GM23338 (cell line): ENCODE results near the gene NFKBIB. TPM values are rescaled to one million over a fixed set of nuclear protein-coding genes. Genes with fewer than 3 reads are reported as not detected.
A peak's percentile ranks its signal among the peaks of the same experiment; 100 is the strongest.

Experiments
- ATAC-seq: fragments of 200-7000 bp; cut with Tn5 transposase; 3 replicates; pipeline ENCODE4 v1.9.1; 2020
- DNase-seq: peaks from one replicate; pipeline ENCODE4 v3.0.0-alpha.2; 2015; ENCODE audit warnings: low spot score
- H2AFZ ChIP-seq: fragments of 200-600 bp; sonication (generic); 2 replicates; pipeline ENCODE4 v1.8.0; 2016; ENCODE audit warnings: antibody characterized with exemption, mild to moderate bottlenecking, moderate library complexity
- H3F3A ChIP-seq: fragments of 200-600 bp; sonication (generic); replicated peaks from 2 replicates; pipeline ENCODE4 v1.8.0; 2017; ENCODE audit warnings: antibody characterized with exemption, mixed run types, low read depth
- H3K27ac ChIP-seq: fragments of 200-600 bp; sonication (generic); 2 replicates; pipeline ENCODE4 v1.6.1; 2016; ENCODE audit warnings: low read depth
- H3K27me3 ChIP-seq: fragments of 200-600 bp; sonication (generic); 2 replicates; pipeline ENCODE4 v1.8.0; 2016; ENCODE audit warnings: mild to moderate bottlenecking, mixed run types, moderate library complexity; ENCODE audit not compliant: insufficient read depth
- H3K36me3 ChIP-seq: fragments of 200-600 bp; sonication (generic); 2 replicates; pipeline ENCODE4 v1.8.0; 2016; ENCODE audit warnings: mild to moderate bottlenecking; ENCODE audit not compliant: insufficient read depth
- H3K4me1 ChIP-seq: fragments of 200-600 bp; sonication (generic); 2 replicates; pipeline ENCODE4 v1.8.0; 2016; ENCODE audit warnings: mild to moderate bottlenecking, moderate library complexity; ENCODE audit not compliant: insufficient read depth
- H3K4me2 ChIP-seq: fragments of 200-600 bp; sonication (generic); 2 replicates; pipeline ENCODE4 v1.7.1; 2017; ENCODE audit warnings: mixed run types
- H3K4me3 ChIP-seq: fragments of 200-600 bp; sonication (generic); 2 replicates; pipeline ENCODE4 v1.6.1; 2016; ENCODE audit warnings: mixed run types
- H3K79me2 ChIP-seq: fragments of 200-600 bp; sonication (generic); replicated peaks from 2 replicates; pipeline ENCODE4 v1.8.0; 2017; ENCODE audit warnings: mild to moderate bottlenecking; ENCODE audit not compliant: insufficient read depth
- H3K9me2 ChIP-seq: fragments of 200-600 bp; sonication (generic); 2 replicates; pipeline ENCODE4 v1.8.0; 2017; ENCODE audit not compliant: insufficient read depth
- H4K20me1 ChIP-seq: fragments of 200-600 bp; sonication (generic); replicated peaks from 2 replicates; pipeline ENCODE4 v1.8.0; 2017; ENCODE audit warnings: mild to moderate bottlenecking; ENCODE audit not compliant: insufficient read depth
- H3K27ac Mint-ChIP-seq: 2 replicates; pipeline ENCODE4 v1.8.0; 2020; ENCODE audit warnings: inconsistent platforms, mild to moderate bottlenecking, moderate library complexity, mixed read lengths
- H3K27me3 Mint-ChIP-seq: 3 replicates; pipeline ENCODE4 v1.8.0; 2022; ENCODE audit warnings: low read depth, mild to moderate bottlenecking, moderate library complexity, mixed read lengths, inconsistent platforms; ENCODE audit not compliant: insufficient read depth, poor library complexity
- H3K36me3 Mint-ChIP-seq: 3 replicates; pipeline ENCODE4 v1.8.0; 2021; ENCODE audit warnings: low read depth, mild to moderate bottlenecking, inconsistent platforms, moderate library complexity, mixed read lengths
- H3K4me1 Mint-ChIP-seq: 3 replicates; pipeline ENCODE4 v1.8.0; 2020; ENCODE audit warnings: mild to moderate bottlenecking, inconsistent platforms, mixed read lengths
- H3K4me3 Mint-ChIP-seq: 3 replicates; pipeline ENCODE4 v1.8.0; 2021; ENCODE audit warnings: moderate library complexity, mild to moderate bottlenecking, inconsistent platforms, mixed read lengths
- H3K9me3 Mint-ChIP-seq: 3 replicates; pipeline ENCODE4 v1.8.0; 2020; ENCODE audit warnings: moderate library complexity, mild to moderate bottlenecking, inconsistent platforms, mixed read lengths
- CREB1 ChIP-seq: fragments of 250-450 bp; sonication (Bioruptor Pico); IDR thresholded peaks from 2 replicates; pipeline ENCODE4 v1.5.0; 2020; ENCODE audit warnings: low read depth, mild to moderate bottlenecking, moderate library complexity
- CTCF ChIP-seq, 2 experiments: fragments of 200-600 bp in 1 of 2; sonication (generic) in 1 of 2; conservative IDR thresholded peaks; 2 replicates each; pipeline versions ENCODE4 v1.5.1 to v1.6.1; 2016 to 2017; ENCODE audit warnings: antibody characterized with exemption in 2 of 2, low read depth in 2 of 2, mild to moderate bottlenecking in 2 of 2, moderate library complexity in 1 of 2
- ETS1 ChIP-seq: IDR thresholded peaks from 2 replicates; pipeline ENCODE4 v1.6.1; 2016; ENCODE audit warnings: antibody characterized with exemption
- EZH2 ChIP-seq: fragments of 200-600 bp; sonication (generic); IDR thresholded peaks from one replicate; pipeline ENCODE4 v1.8.0; 2017; ENCODE audit warnings: antibody characterized with exemption, mild to moderate bottlenecking, low read depth; ENCODE audit not compliant: unreplicated experiment
- EZH2phosphoT487 ChIP-seq: fragments of 200-600 bp; sonication (generic); IDR thresholded peaks from one replicate; pipeline ENCODE4 v1.8.1; 2018; ENCODE audit warnings: antibody characterized with exemption; ENCODE audit not compliant: unreplicated experiment
- JUNB ChIP-seq: IDR thresholded peaks from one replicate; pipeline ENCODE4 v1.6.1; 2016; ENCODE audit warnings: antibody characterized with exemption; ENCODE audit not compliant: unreplicated experiment
- NANOG ChIP-seq: IDR thresholded peaks from 2 replicates; pipeline ENCODE4 v1.6.1; 2016; ENCODE audit warnings: antibody characterized with exemption, borderline replicate concordance
- POLR2AphosphoS5 ChIP-seq: IDR thresholded peaks from 2 replicates; pipeline ENCODE4 v1.6.1; 2016; ENCODE audit warnings: antibody characterized with exemption, low read depth
- REST ChIP-seq: IDR thresholded peaks from one replicate; pipeline ENCODE4 v1.6.1; 2018; ENCODE audit warnings: antibody characterized with exemption; ENCODE audit not compliant: unreplicated experiment
- STAT1 ChIP-seq: IDR thresholded peaks from one replicate; pipeline ENCODE4 v1.6.1; 2016; ENCODE audit warnings: antibody characterized with exemption; ENCODE audit not compliant: unreplicated experiment
- ZNF114 ChIP-seq: fragments of 250-450 bp; sonication (Bioruptor Pico); IDR thresholded peaks from 2 replicates; pipeline ENCODE4 v1.5.0; 2020; ENCODE audit warnings: mild to moderate bottlenecking, moderate library complexity
- ZNF331 ChIP-seq: fragments of 250-450 bp; sonication (Bioruptor Pico); IDR thresholded peaks from 2 replicates; pipeline ENCODE4 v1.5.0; 2020; ENCODE audit warnings: low read depth, mild to moderate bottlenecking, moderate library complexity
- polyA plus RNA-seq: library from polyadenylated mRNA; unstranded; fragments of >200 nt; fragmentation: Nextera tagmentation; extraction: Ambion mirVana; gene quantifications from 2 replicates; pipeline ENCODE4 v1.2.1, GENCODE V29; 2016
- total RNA-seq: library from RNA; depleted of rRNA; stranded (reverse); fragments of >200 nt; shearing (Covaris generic); gene quantifications from 2 replicates; pipeline ENCODE4 v1.2.3, GENCODE V29; 2014
- TF ChIP-seq, protein P1 (sequence below): fragments of 250-450 bp; sonication (Bioruptor Pico); IDR thresholded peaks from 2 replicates; pipeline ENCODE4 v1.5.0; 2020; ENCODE audit warnings: mild to moderate bottlenecking, moderate library complexity

Gene NFKBIB
- total and polyA plus RNA-seq, 2 experiments from 2014 or later, result 39.5 to 39.6 TPM

DNA sequence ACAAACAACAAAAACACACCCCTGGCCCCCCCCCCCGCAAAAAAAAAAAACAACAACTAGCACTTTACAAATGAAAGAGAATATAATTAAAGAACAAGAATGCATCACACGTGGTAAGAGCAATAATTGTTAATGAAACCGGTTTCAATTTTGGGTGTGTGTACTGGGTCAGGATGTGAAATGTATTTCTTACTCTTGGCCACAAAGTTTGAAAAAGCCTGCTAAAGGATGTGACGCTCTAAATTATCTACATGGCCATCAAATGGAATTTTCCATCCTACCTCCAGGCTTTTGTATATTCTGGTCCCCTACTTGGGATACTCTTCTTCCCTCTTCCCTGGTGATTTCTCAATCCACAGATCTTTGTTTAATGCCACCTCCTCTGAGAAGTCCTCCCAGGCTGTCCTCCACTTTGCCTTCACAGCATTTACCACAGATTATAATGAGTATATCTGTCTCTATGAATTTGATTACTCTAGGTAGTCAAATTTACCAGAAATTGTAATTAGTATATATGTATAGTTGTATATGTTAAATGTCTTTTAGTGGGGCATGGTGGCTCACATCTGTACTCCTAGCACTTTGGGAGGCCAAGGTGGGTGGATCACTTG, 28.7 kb downstream of the NFKBIB start:
- H3K4me2 ChIP-seq, result no peak overlapping the region
- H2AFZ ChIP-seq, result no peak overlapping the region
- Mint-ChIP-seq H3K9me3 (peaks cover 6% of the 10 kb centered on the region), H3K4me3 (peak overlapping the region; percentile 100; the same call in 2 of the 3 replicates), H3K4me1 (peaks cover 8% of the 10 kb centered on the region; the same call in 2 of the 3 replicates), H3K36me3 (peaks cover 64% of the 10 kb centered on the region), H3K27ac (no peak overlapping the region), H3K27me3 (peaks cover 6% of the 10 kb centered on the region)
- H4K20me1 ChIP-seq, result peaks cover 9% of the 10 kb centered on the region
- peaks cover 43% of the 10 kb centered on the region for H3K79me2 ChIP-seq
- H3K27ac ChIP-seq, result no peak overlapping the region
- TF ChIP-seq EZH2phosphoT487 (no peak), ETS1 (no peak), ZNF114 (CRISPR knock-in tag) (no peak), POLR2AphosphoS5 (no peak), CREB1 (CRISPR knock-in tag) (no peak), REST (no peak), ZNF331 (CRISPR knock-in tag) (no peak), NANOG (no peak), STAT1 (no peak), CTCF (conservative IDR thresholded peaks at IDR 0.05; ENCODE audit: low read depth in 2 of 2) (no peak), EZH2 (no peak), JUNB (no peak)
- TF ChIP-seq, protein P1, sequence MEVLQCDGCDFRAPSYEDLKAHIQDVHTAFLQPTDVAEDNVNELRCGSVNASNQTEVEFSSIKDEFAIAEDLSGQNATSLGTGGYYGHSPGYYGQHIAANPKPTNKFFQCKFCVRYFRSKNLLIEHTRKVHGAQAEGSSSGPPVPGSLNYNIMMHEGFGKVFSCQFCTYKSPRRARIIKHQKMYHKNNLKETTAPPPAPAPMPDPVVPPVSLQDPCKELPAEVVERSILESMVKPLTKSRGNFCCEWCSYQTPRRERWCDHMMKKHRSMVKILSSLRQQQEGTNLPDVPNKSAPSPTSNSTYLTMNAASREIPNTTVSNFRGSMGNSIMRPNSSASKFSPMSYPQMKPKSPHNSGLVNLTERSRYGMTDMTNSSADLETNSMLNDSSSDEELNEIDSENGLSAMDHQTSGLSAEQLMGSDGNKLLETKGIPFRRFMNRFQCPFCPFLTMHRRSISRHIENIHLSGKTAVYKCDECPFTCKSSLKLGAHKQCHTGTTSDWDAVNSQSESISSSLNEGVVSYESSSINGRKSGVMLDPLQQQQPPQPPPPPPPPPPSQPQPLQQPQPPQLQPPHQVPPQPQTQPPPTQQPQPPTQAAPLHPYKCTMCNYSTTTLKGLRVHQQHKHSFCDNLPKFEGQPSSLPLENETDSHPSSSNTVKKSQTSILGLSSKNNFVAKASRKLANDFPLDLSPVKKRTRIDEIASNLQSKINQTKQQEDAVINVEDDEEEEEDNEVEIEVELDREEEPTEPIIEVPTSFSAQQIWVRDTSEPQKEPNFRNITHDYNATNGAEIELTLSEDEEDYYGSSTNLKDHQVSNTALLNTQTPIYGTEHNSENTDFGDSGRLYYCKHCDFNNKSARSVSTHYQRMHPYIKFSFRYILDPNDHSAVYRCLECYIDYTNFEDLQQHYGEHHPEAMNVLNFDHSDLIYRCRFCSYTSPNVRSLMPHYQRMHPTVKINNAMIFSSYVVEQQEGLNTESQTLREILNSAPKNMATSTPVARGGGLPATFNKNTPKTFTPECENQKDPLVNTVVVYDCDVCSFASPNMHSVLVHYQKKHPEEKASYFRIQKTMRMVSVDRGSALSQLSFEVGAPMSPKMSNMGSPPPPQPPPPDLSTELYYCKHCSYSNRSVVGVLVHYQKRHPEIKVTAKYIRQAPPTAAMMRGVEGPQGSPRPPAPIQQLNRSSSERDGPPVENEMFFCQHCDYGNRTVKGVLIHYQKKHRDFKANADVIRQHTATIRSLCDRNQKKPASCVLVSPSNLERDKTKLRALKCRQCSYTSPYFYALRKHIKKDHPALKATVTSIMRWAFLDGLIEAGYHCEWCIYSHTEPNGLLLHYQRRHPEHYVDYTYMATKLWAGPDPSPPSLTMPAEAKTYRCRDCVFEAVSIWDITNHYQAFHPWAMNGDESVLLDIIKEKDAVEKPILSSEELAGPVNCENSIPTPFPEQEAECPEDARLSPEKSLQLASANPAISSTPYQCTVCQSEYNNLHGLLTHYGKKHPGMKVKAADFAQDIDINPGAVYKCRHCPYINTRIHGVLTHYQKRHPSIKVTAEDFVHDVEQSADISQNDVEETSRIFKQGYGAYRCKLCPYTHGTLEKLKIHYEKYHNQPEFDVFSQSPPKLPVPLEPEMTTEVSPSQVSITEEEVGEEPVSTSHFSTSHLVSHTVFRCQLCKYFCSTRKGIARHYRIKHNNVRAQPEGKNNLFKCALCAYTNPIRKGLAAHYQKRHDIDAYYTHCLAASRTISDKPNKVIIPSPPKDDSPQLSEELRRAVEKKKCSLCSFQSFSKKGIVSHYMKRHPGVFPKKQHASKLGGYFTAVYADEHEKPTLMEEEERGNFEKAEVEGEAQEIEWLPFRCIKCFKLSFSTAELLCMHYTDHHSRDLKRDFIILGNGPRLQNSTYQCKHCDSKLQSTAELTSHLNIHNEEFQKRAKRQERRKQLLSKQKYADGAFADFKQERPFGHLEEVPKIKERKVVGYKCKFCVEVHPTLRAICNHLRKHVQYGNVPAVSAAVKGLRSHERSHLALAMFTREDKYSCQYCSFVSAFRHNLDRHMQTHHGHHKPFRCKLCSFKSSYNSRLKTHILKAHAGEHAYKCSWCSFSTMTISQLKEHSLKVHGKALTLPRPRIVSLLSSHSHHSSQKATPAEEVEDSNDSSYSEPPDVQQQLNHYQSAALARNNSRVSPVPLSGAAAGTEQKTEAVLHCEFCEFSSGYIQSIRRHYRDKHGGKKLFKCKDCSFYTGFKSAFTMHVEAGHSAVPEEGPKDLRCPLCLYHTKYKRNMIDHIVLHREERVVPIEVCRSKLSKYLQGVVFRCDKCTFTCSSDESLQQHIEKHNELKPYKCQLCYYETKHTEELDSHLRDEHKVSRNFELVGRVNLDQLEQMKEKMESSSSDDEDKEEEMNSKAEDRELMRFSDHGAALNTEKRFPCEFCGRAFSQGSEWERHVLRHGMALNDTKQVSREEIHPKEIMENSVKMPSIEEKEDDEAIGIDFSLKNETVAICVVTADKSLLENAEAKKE (CRISPR knock-in tag), result no peak
- H3F3A ChIP-seq, result peaks cover 4% of the 10 kb centered on the region; the same call in 1 of the 2 replicates
- peaks cover 19% of the 10 kb centered on the region; the same call in 1 of the 2 replicates for H3K36me3 ChIP-seq
- no peaks in the 10 kb centered on the region for H3K9me2 ChIP-seq
- no peak overlapping the region for H3K4me3 ChIP-seq
- DNase-seq (no peak), ATAC-seq (no peak)
- H3K4me1 ChIP-seq, result peaks cover 8% of the 10 kb centered on the region
- no peaks in the 10 kb centered on the region for H3K27me3 ChIP-seq
